GM20000 (cell line): ENCODE results near the gene BEND6.

Experiments used
- DNase-seq: peaks from one replicate; pipeline ENCODE4 v3.0.0; 2012; ENCODE audit warnings: low spot score
- CTCF ChIP-seq: IDR thresholded peaks from 2 replicates; pipeline ENCODE4 v1.5.1; 2012; ENCODE audit warnings: mild to moderate bottlenecking, control low read depth; ENCODE audit errors: extremely low read depth, missing control alignments

BEND6 gene

GRCh38 chr6:57069920-57070331 is 115.0 kb downstream of the BEND6 start:
- TF ChIP-seq CTCF, result no peak
- no peak for DNase-seq

- DNase-seq, result no peak
- no peak for TF ChIP-seq CTCF
Observed at GRCh38 chr6:57072108-57072507, 117.2 kb downstream of the BEND6 start.

- no peak for TF ChIP-seq CTCF
- no peak for DNase-seq
Observed at GRCh38 chr6:57074383-57074782, 119.5 kb downstream of the BEND6 start.

- DNase-seq, result no peak
- TF ChIP-seq CTCF, result no peak
Observed at GRCh38 chr6:57075092-57075491, 120.2 kb downstream of the BEND6 start.
